ENCODE data around the gene SLC22A12.

SLC22A12 gene

GRCh38 chr11:64605244-64605560 is 14.2 kb downstream of the SLC22A12 start:
- no peak overlapping the region for H3K4me3 ChIP-seq
- no peaks in the 10 kb centered on the region for H3K9me3 ChIP-seq (replicated peaks in 1 of 11)
- TF ChIP-seq Cebpa-rat (IDR thresholded peaks at IDR 0.05) = no peak
- peak overlapping the region in 9 of 11 experiments; percentile 41 to 77 (median 62); a peak in 18 of 22 replicates for H3K4me2 ChIP-seq
- peak overlapping the region in 1 of 11 experiments; percentile 47; a peak in 2 of 22 replicates for H3K27ac ChIP-seq
- H3K36me3 ChIP-seq = no peaks in the 10 kb centered on the region
- H3K27me3 ChIP-seq = peaks cover 0 to 27% (median 0%) of the 10 kb centered on the region in 11 experiments; a peak in 8 of 22 replicates
- H3K9ac ChIP-seq = no peak overlapping the region
- peaks cover 28 to 71% (median 59%) of the 10 kb centered on the region in 10 experiments for H3K4me1 ChIP-seq
- H4K20me1 ChIP-seq = no peaks in the 10 kb centered on the region

- no peaks in the 10 kb centered on the region for H3K9me3 ChIP-seq (replicated peaks in 1 of 11)
- no peak overlapping the region for H3K4me3 ChIP-seq
- no peaks in the 10 kb centered on the region for H3K36me3 ChIP-seq
- H3K27ac ChIP-seq = peak overlapping the region in 2 of 11 experiments; percentile 36 to 47; a peak in 3 of 22 replicates
- no peak for TF ChIP-seq Cebpa-rat (IDR thresholded peaks at IDR 0.05)
- no peaks in the 10 kb centered on the region for H4K20me1 ChIP-seq
- 0 out of 22 replicates have a peak overlapping the region, but pooled peaks of 1 of the 11 experiments have one; percentile 31 for H3K9ac ChIP-seq
- peaks cover 0 to 27% (median 0%) of the 10 kb centered on the region in 11 experiments; a peak in 8 of 22 replicates for H3K27me3 ChIP-seq
- peak overlapping the region in 9 of 11 experiments; percentile 41 to 77 (median 62); a peak in 18 of 22 replicates for H3K4me2 ChIP-seq
- peaks cover 32 to 78% (median 66%) of the 10 kb centered on the region in 10 experiments for H3K4me1 ChIP-seq
Measured at GRCh38 chr11:64605656-64606585, 14.9 kb downstream of the SLC22A12 start.

- H4K20me1 ChIP-seq = no peaks in the 10 kb centered on the region
- H3K9ac ChIP-seq = peak overlapping the region in 8 of 11 experiments; percentile 38 to 79 (median 68); a peak in 17 of 22 replicates
- H3K4me2 ChIP-seq = peak overlapping the region; percentile 63 to 97 (median 91)
- TF ChIP-seq Cebpa-rat (IDR thresholded peaks at IDR 0.05) = no peak
- H3K27me3 ChIP-seq = peaks cover 0 to 27% (median 0%) of the 10 kb centered on the region in 11 experiments; a peak in 8 of 22 replicates
- H3K36me3 ChIP-seq = no peaks in the 10 kb centered on the region
- peaks cover 41 to 83% (median 73%) of the 10 kb centered on the region in 10 experiments for H3K4me1 ChIP-seq
- peak overlapping the region in 3 of 10 experiments; percentile 4 to 40 (median 9); a peak in 4 of 20 replicates for H3K4me3 ChIP-seq
- H3K27ac ChIP-seq = peak overlapping the region in 8 of 11 experiments; percentile 60 to 85 (median 76); a peak in 15 of 22 replicates
- no peaks in the 10 kb centered on the region for H3K9me3 ChIP-seq (replicated peaks in 1 of 11)
Measured at GRCh38 chr11:64606796-64607380, 15.9 kb downstream of the SLC22A12 start.

- peak overlapping the region; percentile 63 to 97 (median 91) for H3K4me2 ChIP-seq
- no peaks in the 10 kb centered on the region for H4K20me1 ChIP-seq
- H3K9me3 ChIP-seq (replicated peaks in 1 of 11) = no peaks in the 10 kb centered on the region
- peak overlapping the region in 8 of 11 experiments; percentile 60 to 85 (median 76); a peak in 16 of 22 replicates for H3K27ac ChIP-seq
- H3K9ac ChIP-seq = peak overlapping the region in 9 of 11 experiments; percentile 11 to 79 (median 62); a peak in 17 of 22 replicates
- peaks cover 47 to 85% (median 75%) of the 10 kb centered on the region in 10 experiments for H3K4me1 ChIP-seq
- TF ChIP-seq Cebpa-rat (IDR thresholded peaks at IDR 0.05) = no peak
- H3K4me3 ChIP-seq = peak overlapping the region in 6 of 10 experiments; percentile 4 to 40 (median 26); a peak in 6 of 20 replicates
- peaks cover 0 to 27% (median 0%) of the 10 kb centered on the region in 11 experiments; a peak in 8 of 22 replicates for H3K27me3 ChIP-seq
- no peaks in the 10 kb centered on the region for H3K36me3 ChIP-seq
Measured at GRCh38 chr11:64607381-64607985, 16.5 kb downstream of the SLC22A12 start.

GRCh38 chr11:64608046-64608445 is 17.0 kb downstream of the SLC22A12 start:
- Histone ChIP-seq H3K4me2 (peak overlapping the region; percentile 63 to 97 (median 91)), H3K9me3 (replicated peaks in 1 of 11) (no peaks in the 10 kb centered on the region), H3K36me3 (no peaks in the 10 kb centered on the region), H4K20me1 (no peaks in the 10 kb centered on the region), H3K4me3 (peak overlapping the region in 4 of 10 experiments; percentile 21 to 40 (median 32); a peak in 6 of 20 replicates), H3K4me1 (peaks cover 51 to 90% (median 80%) of the 10 kb centered on the region in 10 experiments), H3K27me3 (peaks cover 0 to 27% (median 0%) of the 10 kb centered on the region in 11 experiments; a peak in 8 of 22 replicates), H3K9ac (peak overlapping the region in 9 of 11 experiments; percentile 11 to 79 (median 62); a peak in 15 of 22 replicates), H3K27ac (peak overlapping the region in 8 of 11 experiments; percentile 60 to 85 (median 76); a peak in 16 of 22 replicates)
- no peak for TF ChIP-seq Cebpa-rat (IDR thresholded peaks at IDR 0.05)

- Histone ChIP-seq H3K27ac (peak overlapping the region in 8 of 11 experiments; percentile 60 to 85 (median 76); a peak in 14 of 22 replicates), H3K4me3 (peak overlapping the region in 1 of 10 experiments; percentile 21; a peak in 2 of 20 replicates), H3K4me2 (peak overlapping the region; percentile 63 to 97 (median 91)), H3K9me3 (replicated peaks in 1 of 11) (no peaks in the 10 kb centered on the region), H3K36me3 (no peaks in the 10 kb centered on the region), H3K9ac (peak overlapping the region in 8 of 11 experiments; percentile 11 to 79 (median 68); a peak in 11 of 22 replicates), H3K4me1 (peaks cover 51 to 95% (median 86%) of the 10 kb centered on the region in 10 experiments), H3K27me3 (peaks cover 0 to 27% (median 0%) of the 10 kb centered on the region in 11 experiments; a peak in 8 of 22 replicates), H4K20me1 (no peaks in the 10 kb centered on the region)
- no peak for TF ChIP-seq Cebpa-rat (IDR thresholded peaks at IDR 0.05)
Measured at GRCh38 chr11:64608636-64609035, 17.6 kb downstream of the SLC22A12 start.

- peak in 5 of 11 experiments; percentile 52 to 96 (median 84); a peak in 11 of 22 replicates for TF ChIP-seq Cebpa-rat (IDR thresholded peaks at IDR 0.05)
- H3K27me3 ChIP-seq = peaks cover 0 to 27% (median 0%) of the 10 kb centered on the region in 11 experiments; a peak in 8 of 22 replicates
- H3K9me3 ChIP-seq (replicated peaks in 1 of 11) = no peaks in the 10 kb centered on the region
- no peaks in the 10 kb centered on the region for H4K20me1 ChIP-seq
- peaks cover 51 to 98% (median 95%) of the 10 kb centered on the region in 10 experiments for H3K4me1 ChIP-seq
- peak overlapping the region in 4 of 11 experiments; percentile 1 to 65 (median 26); a peak in 2 of 22 replicates for H3K9ac ChIP-seq
- H3K36me3 ChIP-seq = no peaks in the 10 kb centered on the region
- H3K27ac ChIP-seq = peak overlapping the region in 8 of 11 experiments; percentile 18 to 85 (median 80); a peak in 14 of 22 replicates
- H3K4me2 ChIP-seq = peak overlapping the region; percentile 16 to 97 (median 91); a peak in 20 of 22 replicates
- H3K4me3 ChIP-seq = no peak overlapping the region
Measured at GRCh38 chr11:64609436-64610047, 18.5 kb downstream of the SLC22A12 start.
